HCT116 (cell line): ENCODE measurements around the gene CCDC92. TPM values are rescaled to one million over a fixed set of nuclear protein-coding genes. Genes with fewer than 3 reads are reported as not detected.

Source experiments
- ATAC-seq: fragments of 200-7000 bp; cut with Tn5 transposase; 2 replicates; pipeline ENCODE4 v1.9.1; 2020; ENCODE audit warnings: mild to moderate bottlenecking, moderate library complexity
- BruUV-seq: library from RNA; stranded (reverse); fragments of 400-500 nt; replicated peaks from 2 replicates; lab custom pipeline; 2021; lab: Mats Ljungman, UMichigan
- CTCF ChIA-PET: fragments of 300-600 bp; sonication (Branson Sonifier 250); formaldehyde crosslinking; loops from one replicate; lab custom pipeline; 2021; ENCODE audit warnings: antibody characterized with exemption; lab: Charles Lee
- POLR2A ChIA-PET: fragments of 300-600, 350-600 bp; sonication (Branson Sonifier 250); formaldehyde crosslinking; loops from one replicate; lab custom pipeline; 2021; ENCODE audit warnings: antibody characterized with exemption; lab: Charles Lee
- RAD21 ChIA-PET, 2 experiments: fragments of 300-600 bp; sonication (Branson Sonifier 250); formaldehyde crosslinking; loops; one replicate each; lab custom pipeline; 2023; ENCODE audit warnings: low total read pairs in 2 of 2; ENCODE audit not compliant: uncharacterized antibody in 2 of 2, unreplicated experiment in 2 of 2, low non-redundant PET in 1 of 2; lab: Charles Lee
- DNase-seq: peaks from one replicate; pipeline ENCODE4 v3.0.0-alpha.2; 2010; ENCODE audit warnings: low read depth, low spot score
- H2AFZ ChIP-seq: fragments of 200-600 bp; shearing (Covaris generic), sonication (generic); 2 replicates; pipeline ENCODE4 v1.6.1; 2017; ENCODE audit warnings: low read depth, mixed run types, mixed read lengths, antibody characterized with exemption, low read length; ENCODE audit not compliant: poor library complexity, severe bottlenecking
- H3K27ac ChIP-seq: 2 replicates; pipeline ENCODE4 v1.5.1; 2012; ENCODE audit warnings: low read depth, low read length
- H3K27me3 ChIP-seq: fragments of 200-600 bp; sonication (generic); 2 replicates; pipeline ENCODE4 v1.6.1; 2016; ENCODE audit warnings: mixed run types, low read length, mixed read lengths; ENCODE audit not compliant: insufficient read depth
- H3K36me3 ChIP-seq, 2 experiments: fragments of 200-500 bp in 1 of 2; fragments of 200-600 bp in 1 of 2; sonication (Bioruptor generic) in 1 of 2; sonication (generic) in 1 of 2; 2 replicates each; pipeline versions ENCODE4 v1.5.1 to v1.6.1; 2014 to 2016; ENCODE audit warnings: low read length in 2 of 2, inconsistent platforms in 1 of 2, mixed read lengths in 1 of 2, mixed run types in 1 of 2; ENCODE audit not compliant: insufficient read depth in 2 of 2, control insufficient read depth in 1 of 2
- H3K4me1 ChIP-seq, 2 experiments: fragments of 200-600 bp in 1 of 2; sonication (generic) in 1 of 2; 2 replicates each; pipeline versions ENCODE4 v1.5.1 to v1.6.1; 2012 to 2017; ENCODE audit warnings: low read length in 2 of 2, inconsistent platforms in 1 of 2, mild to moderate bottlenecking in 1 of 2, mixed read lengths in 1 of 2, mixed run types in 1 of 2, moderate library complexity in 1 of 2; ENCODE audit not compliant: insufficient read depth in 2 of 2, control insufficient read depth in 1 of 2
- H3K4me2 ChIP-seq: fragments of 200-600 bp; sonication (generic); 2 replicates; pipeline ENCODE4 v1.6.1; 2017; ENCODE audit warnings: mixed run types, low read length, mixed read lengths
- H3K4me3 ChIP-seq, 2 experiments: fragments of 200-600 bp in 1 of 2; sonication (generic) in 1 of 2; replicated peaks in 1 of 2; 2 replicates each; pipeline ENCODE4 v1.5.1; 2011 to 2016; ENCODE audit warnings: low read length in 2 of 2, control low read depth in 1 of 2, low read depth in 1 of 2, mild to moderate bottlenecking in 1 of 2, mixed read lengths in 1 of 2, mixed run types in 1 of 2
- H3K79me2 ChIP-seq: fragments of 200-600 bp; sonication (generic); 2 replicates; pipeline ENCODE4 v1.6.1; 2017; ENCODE audit warnings: mild to moderate bottlenecking, mixed run types, low read length, moderate library complexity, mixed read lengths; ENCODE audit not compliant: insufficient read depth
- H3K9ac ChIP-seq: fragments of 200-600 bp; sonication (generic); 2 replicates; pipeline ENCODE4 v1.6.1; 2016; ENCODE audit warnings: low read length, mixed read lengths
- H3K9me2 ChIP-seq: fragments of 200-600 bp; sonication (generic), shearing (Covaris generic); 2 replicates; pipeline ENCODE4 v1.6.1; 2017; ENCODE audit warnings: mixed run types, mild to moderate bottlenecking, moderate library complexity; ENCODE audit not compliant: insufficient read depth
- H3K9me3 ChIP-seq, 2 experiments: fragments of 200-500 bp in 1 of 2; fragments of 200-600 bp in 1 of 2; sonication (Bioruptor generic) in 1 of 2; sonication (generic) in 1 of 2; 2 replicates each; pipeline ENCODE4 v1.6.1; 2014 to 2017; ENCODE audit warnings: low read length in 2 of 2, mixed read lengths in 2 of 2, inconsistent platforms in 1 of 2, low read depth in 1 of 2, mild to moderate bottlenecking in 1 of 2, mixed run types in 1 of 2, moderate library complexity in 1 of 2; ENCODE audit not compliant: control insufficient read depth in 1 of 2, insufficient read depth in 1 of 2
- H4K20me1 ChIP-seq: fragments of 200-600 bp; sonication (generic), shearing (Covaris generic); 2 replicates; pipeline ENCODE4 v1.6.1; 2017; ENCODE audit warnings: mixed run types, mild to moderate bottlenecking, moderate library complexity; ENCODE audit not compliant: insufficient read depth
- ATF3 ChIP-seq: IDR thresholded peaks from 2 replicates; pipeline ENCODE4 v1.6.1; 2012
- CBX3 ChIP-seq: IDR thresholded peaks from 2 replicates; pipeline ENCODE4 v1.6.1; 2012; ENCODE audit warnings: low read depth
- CEBPB ChIP-seq: IDR thresholded peaks from 2 replicates; pipeline ENCODE4 v1.6.1; 2012; ENCODE audit warnings: low read depth
- CTCF ChIP-seq, 3 experiments: fragments of 200-600 bp in 1 of 3; sonication (generic) in 1 of 3; IDR thresholded peaks in 2 of 3; conservative IDR thresholded peaks in 1 of 3; 2 replicates each; pipeline ENCODE4 v1.5.1; 2012 to 2017; ENCODE audit warnings: low read depth in 2 of 3, low read length in 2 of 3, antibody characterized with exemption in 1 of 3, borderline replicate concordance in 1 of 3, control low read depth in 1 of 3, mild to moderate bottlenecking in 1 of 3, mixed read lengths in 1 of 3, mixed run types in 1 of 3, moderate library complexity in 1 of 3; ENCODE audit not compliant: insufficient read depth in 1 of 3
- EGR1 ChIP-seq: IDR thresholded peaks from 2 replicates; pipeline ENCODE4 v1.6.1; 2012; ENCODE audit warnings: low read depth
- EZH2 ChIP-seq: fragments of 200-600 bp; sonication (generic); IDR thresholded peaks from 2 replicates; pipeline ENCODE4 v1.6.1; 2017; ENCODE audit warnings: antibody characterized with exemption, mixed run types
- EZH2phosphoT487 ChIP-seq: fragments of 200-600 bp; IDR thresholded peaks from 2 replicates; pipeline ENCODE4 v1.6.1; 2018; ENCODE audit warnings: antibody characterized with exemption, borderline replicate concordance
- RAD21 ChIP-seq: IDR thresholded peaks from 2 replicates; pipeline ENCODE4 v1.6.1; 2012; ENCODE audit warnings: low read depth, mild to moderate bottlenecking
- SIN3A ChIP-seq: IDR thresholded peaks from 2 replicates; pipeline ENCODE4 v1.6.1; 2012; ENCODE audit warnings: low read depth
- TCF7L2 ChIP-seq: IDR thresholded peaks from 2 replicates; pipeline ENCODE4 v1.7.0; 2011; ENCODE audit warnings: borderline replicate concordance, inconsistent platforms; ENCODE audit not compliant: insufficient read depth, insufficient read length; ENCODE audit errors: extremely low read depth
- ZBTB33 ChIP-seq: IDR thresholded peaks from 2 replicates; pipeline ENCODE4 v1.6.1; 2011; ENCODE audit warnings: mild to moderate bottlenecking, low read length, moderate library complexity; ENCODE audit not compliant: insufficient replicate concordance; ENCODE audit errors: extremely low read depth
- ZFX ChIP-seq: fragments of 450-650 bp; IDR thresholded peaks from 2 replicates; pipeline ENCODE4 v1.6.1; 2017
- intact Hi-C: fragments of 100-400 bp; cut with micrococcal nuclease; formaldehyde crosslinking; loops from 2 replicates; pipeline ENCODE4 v1.10.0; 2022
- total RNA-seq: library from RNA; stranded (reverse); gene quantifications from one replicate; pipeline ENCODE4 v1.2.1, GENCODE V29; 2021; ENCODE audit not compliant: unreplicated experiment

CCDC92 gene
- total RNA-seq, 1 experiment from 2014 or later: 9.7 TPM

- no peaks in the 10 kb centered on the region for H3K27me3 ChIP-seq
- no peak overlapping the region for H3K9ac ChIP-seq
- H3K79me2 ChIP-seq: no peaks in the 10 kb centered on the region
- intact Hi-C loops: no loop called here
- H4K20me1 ChIP-seq: no peaks in the 10 kb centered on the region
- no peaks in the 10 kb centered on the region for H3K36me3 ChIP-seq
- ChIA-PET CTCF (no interaction called here), RAD21 (no interaction called here), POLR2A (no interaction called here)
- no peaks in the 10 kb centered on the region for H3K9me2 ChIP-seq
- no peaks in the 10 kb centered on the region for H3K9me3 ChIP-seq
- no peak overlapping the region for H3K4me3 ChIP-seq
- no peak overlapping the region for H3K27ac ChIP-seq
- DNase-seq (no peak), ATAC-seq (no peak)
- no peaks in the 10 kb centered on the region for H3K4me1 ChIP-seq
- no TSS peak for BruUV-seq
- no peak overlapping the region for H2AFZ ChIP-seq
- TF ChIP-seq CEBPB: no peak
- no peak for TF ChIP-seq EGR1
- no peak for TF ChIP-seq ATF3
- TF ChIP-seq ZFX: no peak
- TF ChIP-seq CTCF (IDR thresholded peaks at IDR 0.05 in 2 of 3, conservative IDR thresholded peaks at IDR 0.05 in 1 of 3; ENCODE audit: borderline replicate concordance in 1 of 3, insufficient read depth in 1 of 3, low read depth in 2 of 3, low read length in 2 of 3): no peak
- TF ChIP-seq SIN3A: no peak
- no peak for TF ChIP-seq EZH2
- TF ChIP-seq ZBTB33: no peak
- no peak for TF ChIP-seq EZH2phosphoT487
- no peak for TF ChIP-seq TCF7L2
- TF ChIP-seq RAD21: no peak
- TF ChIP-seq CBX3: no peak
- H3K4me2 ChIP-seq: no peak overlapping the region
These were observed 13.8 kb downstream of the CCDC92 start for GRCh38 chr12:123958876-123959275.
